Neural crest cell (in vitro differentiated cells): ENCODE data around the gene SLC17A8. TPM values are rescaled to one million over a fixed set of nuclear protein-coding genes. Genes with fewer than 3 reads are reported as not detected.

Source experiments
- DNase-seq: peaks from one replicate; pipeline ENCODE4 v3.0.0; 2021; ENCODE audit warnings: low read depth, mixed read lengths, low spot score
- H3K27ac Mint-ChIP-seq: one replicate; pipeline ENCODE4 v1.8.0; 2021; ENCODE audit warnings: mild to moderate bottlenecking, mixed read lengths; ENCODE audit not compliant: unreplicated experiment
- H3K27me3 Mint-ChIP-seq: 2 replicates; pipeline ENCODE4 v1.8.0; 2021; ENCODE audit warnings: low read depth, mild to moderate bottlenecking, mixed read lengths
- H3K36me3 Mint-ChIP-seq: 2 replicates; pipeline ENCODE4 v1.8.0; 2021; ENCODE audit warnings: low read depth, mild to moderate bottlenecking, mixed read lengths
- H3K4me1 Mint-ChIP-seq: 2 replicates; pipeline ENCODE4 v1.8.0; 2021; ENCODE audit warnings: mixed read lengths
- H3K4me3 Mint-ChIP-seq: one replicate; pipeline ENCODE4 v1.8.0; 2021; ENCODE audit warnings: mild to moderate bottlenecking, mixed read lengths
- H3K9me3 Mint-ChIP-seq: 2 replicates; pipeline ENCODE4 v1.8.0; 2021; ENCODE audit warnings: mixed read lengths
- CTCF ChIP-seq: fragments of 200-600 bp; sonication (generic); conservative IDR thresholded peaks from 2 replicates; pipeline ENCODE4 v1.5.0; 2021; ENCODE audit warnings: antibody characterized with exemption, mild to moderate bottlenecking
- total RNA-seq: library from RNA; stranded (reverse); gene quantifications from 2 replicates; pipeline ENCODE4 v1.2.1, GENCODE V29; 2021

SLC17A8 gene
- total RNA-seq, 1 donor from 2014 or later, result not detected

- Mint-ChIP-seq H3K27me3 (no peaks in the 10 kb centered on the region), H3K9me3 (no peaks in the 10 kb centered on the region), H3K4me1 (peaks cover 4% of the 10 kb centered on the region), H3K36me3 (no peaks in the 10 kb centered on the region), H3K27ac (no peak overlapping the region), H3K4me3 (no peak overlapping the region)
- DNase-seq, result peak; percentile 55
- peak; percentile 65 for TF ChIP-seq CTCF
Observed at GRCh38 chr12:100404769-100405407, 48.0 kb downstream of the SLC17A8 start.

- no peaks in the 10 kb centered on the region for H3K36me3 Mint-ChIP-seq
- no peaks in the 10 kb centered on the region for H3K27me3 Mint-ChIP-seq
- H3K4me3 Mint-ChIP-seq, result no peak overlapping the region
- no peak overlapping the region for H3K27ac Mint-ChIP-seq
- H3K4me1 Mint-ChIP-seq, result no peaks in the 10 kb centered on the region
- TF ChIP-seq CTCF, result no peak
- no peaks in the 10 kb centered on the region for H3K9me3 Mint-ChIP-seq
- DNase-seq, result no peak
Observed at GRCh38 chr12:100413001-100413400, 56.1 kb downstream of the SLC17A8 start.

GRCh38 chr12:100414739-100415138 lies 57.9 kb downstream of the SLC17A8 start:
- no peak for TF ChIP-seq CTCF
- no peak overlapping the region for H3K27ac Mint-ChIP-seq
- peaks cover under 1% of the 10 kb centered on the region for H3K9me3 Mint-ChIP-seq
- H3K4me3 Mint-ChIP-seq, result no peak overlapping the region
- no peaks in the 10 kb centered on the region for H3K36me3 Mint-ChIP-seq
- H3K27me3 Mint-ChIP-seq, result peaks cover 2% of the 10 kb centered on the region
- no peak for DNase-seq
- no peaks in the 10 kb centered on the region for H3K4me1 Mint-ChIP-seq

GRCh38 chr12:100422646-100423045 lies 65.8 kb downstream of the SLC17A8 start:
- DNase-seq, result no peak
- Mint-ChIP-seq H3K4me1 (no peaks in the 10 kb centered on the region), H3K27ac (no peak overlapping the region), H3K27me3 (peaks cover 2% of the 10 kb centered on the region), H3K4me3 (no peak overlapping the region), H3K36me3 (peaks cover 7% of the 10 kb centered on the region), H3K9me3 (peaks cover 14% of the 10 kb centered on the region)
- TF ChIP-seq CTCF, result no peak

- peaks cover 7% of the 10 kb centered on the region for H3K36me3 Mint-ChIP-seq
- no peak overlapping the region for H3K4me3 Mint-ChIP-seq
- TF ChIP-seq CTCF, result no peak
- no peak overlapping the region for H3K27ac Mint-ChIP-seq
- DNase-seq, result no peak
- no peaks in the 10 kb centered on the region for H3K27me3 Mint-ChIP-seq
- H3K9me3 Mint-ChIP-seq, result peaks cover 11% of the 10 kb centered on the region
- H3K4me1 Mint-ChIP-seq, result no peaks in the 10 kb centered on the region
Observed at GRCh38 chr12:100426145-100426544, 69.3 kb downstream of the SLC17A8 start.
